HepG2 (cell line): ENCODE results near the gene ARFGAP1. TPM values are rescaled to one million over a fixed set of nuclear protein-coding genes. Genes with fewer than 3 reads are reported as not detected.
A peak's percentile ranks its signal among the peaks of the same experiment; 100 is the strongest.

Experiments used
- ASH2L ChIP-seq: fragments of 300-600, 200-600 bp; sonication (generic); IDR thresholded peaks from 2 replicates; pipeline ENCODE4 v1.7.0; 2017; ENCODE audit warnings: low read depth, mild to moderate bottlenecking, moderate library complexity, mixed read lengths, low read length; ENCODE audit not compliant: insufficient read length
- CBX2 ChIP-seq, 2 experiments: fragments of 200-600 bp in 1 of 2; sonication (generic); formaldehyde crosslinking in 1 of 2; IDR thresholded peaks; 2 replicates each; pipeline versions ENCODE4 v1.7.0 to v1.8.1; 2018 to 2022; ENCODE audit warnings: low read depth in 2 of 2, low read length in 1 of 2, mild to moderate bottlenecking in 1 of 2, missing genetic modification reagents in 1 of 2
- HCFC1 ChIP-seq: fragments of 150-350 bp; IDR thresholded peaks from 2 replicates; pipeline ENCODE4 v1.6.1; 2014; ENCODE audit warnings: low read depth, low read length
- HDAC1 ChIP-seq: sonication (generic); formaldehyde crosslinking; IDR thresholded peaks from 2 replicates; pipeline ENCODE4 v1.5.1; 2020; ENCODE audit warnings: mild to moderate bottlenecking, missing genetic modification reagents
- JUN ChIP-seq: sonication (generic); formaldehyde crosslinking; IDR thresholded peaks from 2 replicates; pipeline ENCODE4 v1.4.0; 2020; ENCODE audit warnings: mild to moderate bottlenecking, missing genetic modification reagents
- MEF2D ChIP-seq: sonication (generic); formaldehyde crosslinking; IDR thresholded peaks from 2 replicates; pipeline ENCODE4 v1.5.1; 2020; ENCODE audit warnings: mild to moderate bottlenecking, missing genetic modification reagents
- PHF21A ChIP-seq: sonication (generic); formaldehyde crosslinking; IDR thresholded peaks from 2 replicates; pipeline ENCODE4 v1.5.0; 2020; ENCODE audit warnings: mild to moderate bottlenecking, missing genetic modification reagents
- RXRA ChIP-seq: sonication (generic); formaldehyde crosslinking; IDR thresholded peaks from 2 replicates; pipeline ENCODE4 v1.5.1; 2020; ENCODE audit warnings: missing genetic modification reagents
- SMAD3 ChIP-seq: sonication (generic); formaldehyde crosslinking; IDR thresholded peaks from 2 replicates; pipeline ENCODE4 v1.4.0; 2020; ENCODE audit warnings: missing genetic modification reagents
- ZMYM4 ChIP-seq: sonication (generic); formaldehyde crosslinking; IDR thresholded peaks from 2 replicates; pipeline ENCODE4 v1.8.1; 2023; ENCODE audit warnings: mild to moderate bottlenecking, missing genetic modification reagents
- ZNF138 ChIP-seq: sonication (generic); formaldehyde crosslinking; IDR thresholded peaks from 2 replicates; pipeline ENCODE4 v1.5.0; 2020; ENCODE audit warnings: mild to moderate bottlenecking, low read depth, missing genetic modification reagents
- ZNF224 ChIP-seq: sonication (generic); formaldehyde crosslinking; IDR thresholded peaks from 2 replicates; pipeline ENCODE4 v1.5.0; 2020; ENCODE audit warnings: mild to moderate bottlenecking, missing genetic modification reagents
- ZNF253 ChIP-seq: sonication (generic); formaldehyde crosslinking; IDR thresholded peaks from 2 replicates; pipeline ENCODE4 v1.8.0; 2022; ENCODE audit warnings: mild to moderate bottlenecking, missing genetic modification reagents, borderline replicate concordance
- ZNF256 ChIP-seq: sonication (generic); formaldehyde crosslinking; conservative IDR thresholded peaks from 2 replicates; pipeline ENCODE4 v1.4.0; 2020; ENCODE audit warnings: missing genetic modification reagents
- ZNF264 ChIP-seq: sonication (generic); formaldehyde crosslinking; IDR thresholded peaks from 2 replicates; pipeline ENCODE4 v1.4.0; 2020; ENCODE audit warnings: missing genetic modification reagents
- ZNF446 ChIP-seq: sonication (generic); formaldehyde crosslinking; IDR thresholded peaks from 2 replicates; pipeline ENCODE4 v1.5.0; 2020; ENCODE audit warnings: mild to moderate bottlenecking, missing genetic modification reagents
- ZNF570 ChIP-seq: sonication (generic); formaldehyde crosslinking; IDR thresholded peaks from 2 replicates; pipeline ENCODE4 v1.4.0; 2020; ENCODE audit warnings: mild to moderate bottlenecking, missing genetic modification reagents, borderline replicate concordance
- ZNF629 ChIP-seq: sonication (generic); formaldehyde crosslinking; conservative IDR thresholded peaks from 2 replicates; pipeline ENCODE4 v1.5.0; 2020; ENCODE audit warnings: missing genetic modification reagents
- ZNF780A ChIP-seq: sonication (generic); formaldehyde crosslinking; IDR thresholded peaks from 2 replicates; pipeline ENCODE4 v1.8.0; 2022; ENCODE audit warnings: mild to moderate bottlenecking, missing genetic modification reagents, moderate library complexity
- ZNF850 ChIP-seq: sonication (generic); formaldehyde crosslinking; conservative IDR thresholded peaks from 2 replicates; pipeline ENCODE4 v1.9.0; 2021; ENCODE audit warnings: mild to moderate bottlenecking, missing genetic modification reagents
- polyA plus RNA-seq, 8 experiments: library from polyadenylated mRNA; depleted of rRNA in 3 of 8; stranded (reverse) in 7 of 8; unstranded in 1 of 8; fragments of >200 nt; fragmentation: Illumina TruSeq in 4 of 8; extraction: Trizol in 4 of 8; gene quantifications; 2 replicates each; pipeline versions ENCODE4 v1.2.1 to v1.2.3, GENCODE V29; 2011 to 2016; ENCODE audit warnings: low read depth in 4 of 8, missing spikeins in 1 of 8, mixed read lengths in 1 of 8; ENCODE audit not compliant: insufficient read depth in 1 of 8
- total RNA-seq, 5 experiments: library from RNA; depleted of rRNA; stranded (reverse); fragments of >200 nt; fragmentation: Illumina TruSeq; extraction: Trizol; gene quantifications; 2 replicates each; pipeline ENCODE4 v1.2.3, GENCODE V29; 2016; ENCODE audit warnings: low read depth in 1 of 5
- TF ChIP-seq, protein P1 (sequence below): sonication (generic); formaldehyde crosslinking; IDR thresholded peaks from 2 replicates; pipeline ENCODE4 v1.4.0; 2020; ENCODE audit warnings: mild to moderate bottlenecking, low read depth, missing genetic modification reagents
- TF ChIP-seq, protein P2 (sequence below): sonication (generic); formaldehyde crosslinking; IDR thresholded peaks from 2 replicates; pipeline ENCODE4 v1.4.0; 2020; ENCODE audit warnings: missing genetic modification reagents
- TF ChIP-seq, protein P3 (sequence below): sonication (generic); formaldehyde crosslinking; IDR thresholded peaks from 2 replicates; pipeline ENCODE4 v1.4.0; 2020; ENCODE audit warnings: low read depth, mild to moderate bottlenecking, missing genetic modification reagents
- TF ChIP-seq, protein P4 (sequence below): sonication (generic); formaldehyde crosslinking; IDR thresholded peaks from 2 replicates; pipeline ENCODE4 v1.5.0; 2020; ENCODE audit warnings: mild to moderate bottlenecking, missing genetic modification reagents

Gene ARFGAP1
- total and polyA plus RNA-seq, 2 of the 13 experiments (the other 11 are each of a cell fraction or from before 2014, with no cell fraction given) = 132 TPM

DNA sequence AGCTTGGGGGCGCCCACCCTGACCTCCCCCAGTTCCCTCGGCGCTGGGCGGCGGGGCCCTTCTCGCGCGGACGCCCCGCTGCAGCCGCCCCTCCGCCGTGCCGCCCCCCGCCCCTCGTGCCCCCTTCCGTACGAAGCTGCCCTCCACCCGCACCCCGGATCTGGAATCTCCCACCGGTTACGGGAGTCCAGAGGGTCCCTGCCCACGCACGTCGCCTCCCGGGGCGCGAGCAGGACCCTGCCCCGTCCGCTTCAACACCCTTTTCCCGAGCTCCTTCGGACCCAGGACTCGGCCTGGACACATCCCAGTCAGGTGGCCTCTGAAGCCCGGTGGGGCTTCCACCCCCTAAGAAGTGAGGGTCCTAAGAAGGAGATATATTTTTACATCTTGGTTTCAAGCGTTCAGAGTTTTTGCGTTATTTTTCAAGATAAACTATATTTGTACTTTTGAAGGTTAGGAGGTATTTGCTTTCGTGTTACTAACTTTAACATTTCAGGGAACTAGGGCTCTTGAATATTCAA, 506 bp downstream of the ARFGAP1 start (continued):
- TF ChIP-seq HCFC1 (no peak), RXRA (CRISPR knock-in tag) (no peak), HDAC1 (CRISPR knock-in tag) (no peak), ZNF780A (CRISPR knock-in tag) (no peak), SMAD3 (no peak), ZNF570 (CRISPR knock-in tag) (0 out of 2 replicates have a peak, but pooled peaks have one; percentile 66), ZMYM4 (CRISPR knock-in tag) (0 out of 2 replicates have a peak, but pooled peaks have one; percentile 0), CBX2 (IDR thresholded peaks at IDR 0.05; ENCODE audit: low read depth, low read length) (no peak), CBX2 (CRISPR knock-in tag; IDR thresholded peaks at IDR 0.05; ENCODE audit: low read depth) (no peak), ZNF264 (CRISPR knock-in tag) (0 out of 2 replicates have a peak, but pooled peaks have one; percentile 7), ZNF446 (0 out of 2 replicates have a peak, but pooled peaks have one; percentile 31), ZNF224 (CRISPR knock-in tag) (0 out of 2 replicates have a peak, but pooled peaks have one; percentile 63), ZNF850 (CRISPR knock-in tag) (no peak), ZNF253 (CRISPR knock-in tag) (no peak), ASH2L (peak; percentile 40), JUN (CRISPR knock-in tag) (0 out of 2 replicates have a peak, but pooled peaks have one; percentile 10), MEF2D (0 out of 2 replicates have a peak, but pooled peaks have one; percentile 14), PHF21A (CRISPR knock-in tag) (0 out of 2 replicates have a peak, but pooled peaks have one; percentile 2), ZNF629 (no peak), ZNF138 (CRISPR knock-in tag) (0 out of 2 replicates have a peak, but pooled peaks have one; percentile 7), ZNF256 (CRISPR knock-in tag) (no peak)
- TF ChIP-seq, protein P1, sequence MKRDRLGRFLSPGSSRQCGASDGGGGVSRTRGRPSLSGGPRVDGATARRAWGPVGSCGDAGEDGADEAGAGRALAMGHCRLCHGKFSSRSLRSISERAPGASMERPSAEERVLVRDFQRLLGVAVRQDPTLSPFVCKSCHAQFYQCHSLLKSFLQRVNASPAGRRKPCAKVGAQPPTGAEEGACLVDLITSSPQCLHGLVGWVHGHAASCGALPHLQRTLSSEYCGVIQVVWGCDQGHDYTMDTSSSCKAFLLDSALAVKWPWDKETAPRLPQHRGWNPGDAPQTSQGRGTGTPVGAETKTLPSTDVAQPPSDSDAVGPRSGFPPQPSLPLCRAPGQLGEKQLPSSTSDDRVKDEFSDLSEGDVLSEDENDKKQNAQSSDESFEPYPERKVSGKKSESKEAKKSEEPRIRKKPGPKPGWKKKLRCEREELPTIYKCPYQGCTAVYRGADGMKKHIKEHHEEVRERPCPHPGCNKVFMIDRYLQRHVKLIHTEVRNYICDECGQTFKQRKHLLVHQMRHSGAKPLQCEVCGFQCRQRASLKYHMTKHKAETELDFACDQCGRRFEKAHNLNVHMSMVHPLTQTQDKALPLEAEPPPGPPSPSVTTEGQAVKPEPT (CRISPR knock-in tag) = 0 out of 2 replicates have a peak, but pooled peaks have one; percentile 13
- TF ChIP-seq, protein P2, sequence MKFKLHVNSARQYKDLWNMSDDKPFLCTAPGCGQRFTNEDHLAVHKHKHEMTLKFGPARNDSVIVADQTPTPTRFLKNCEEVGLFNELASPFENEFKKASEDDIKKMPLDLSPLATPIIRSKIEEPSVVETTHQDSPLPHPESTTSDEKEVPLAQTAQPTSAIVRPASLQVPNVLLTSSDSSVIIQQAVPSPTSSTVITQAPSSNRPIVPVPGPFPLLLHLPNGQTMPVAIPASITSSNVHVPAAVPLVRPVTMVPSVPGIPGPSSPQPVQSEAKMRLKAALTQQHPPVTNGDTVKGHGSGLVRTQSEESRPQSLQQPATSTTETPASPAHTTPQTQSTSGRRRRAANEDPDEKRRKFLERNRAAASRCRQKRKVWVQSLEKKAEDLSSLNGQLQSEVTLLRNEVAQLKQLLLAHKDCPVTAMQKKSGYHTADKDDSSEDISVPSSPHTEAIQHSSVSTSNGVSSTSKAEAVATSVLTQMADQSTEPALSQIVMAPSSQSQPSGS (CRISPR knock-in tag) = no peak
- TF ChIP-seq, protein P3, sequence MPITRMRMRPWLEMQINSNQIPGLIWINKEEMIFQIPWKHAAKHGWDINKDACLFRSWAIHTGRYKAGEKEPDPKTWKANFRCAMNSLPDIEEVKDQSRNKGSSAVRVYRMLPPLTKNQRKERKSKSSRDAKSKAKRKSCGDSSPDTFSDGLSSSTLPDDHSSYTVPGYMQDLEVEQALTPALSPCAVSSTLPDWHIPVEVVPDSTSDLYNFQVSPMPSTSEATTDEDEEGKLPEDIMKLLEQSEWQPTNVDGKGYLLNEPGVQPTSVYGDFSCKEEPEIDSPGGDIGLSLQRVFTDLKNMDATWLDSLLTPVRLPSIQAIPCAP (CRISPR knock-in tag) = 0 out of 2 replicates have a peak, but pooled peaks have one; percentile 11
- TF ChIP-seq, protein P4, sequence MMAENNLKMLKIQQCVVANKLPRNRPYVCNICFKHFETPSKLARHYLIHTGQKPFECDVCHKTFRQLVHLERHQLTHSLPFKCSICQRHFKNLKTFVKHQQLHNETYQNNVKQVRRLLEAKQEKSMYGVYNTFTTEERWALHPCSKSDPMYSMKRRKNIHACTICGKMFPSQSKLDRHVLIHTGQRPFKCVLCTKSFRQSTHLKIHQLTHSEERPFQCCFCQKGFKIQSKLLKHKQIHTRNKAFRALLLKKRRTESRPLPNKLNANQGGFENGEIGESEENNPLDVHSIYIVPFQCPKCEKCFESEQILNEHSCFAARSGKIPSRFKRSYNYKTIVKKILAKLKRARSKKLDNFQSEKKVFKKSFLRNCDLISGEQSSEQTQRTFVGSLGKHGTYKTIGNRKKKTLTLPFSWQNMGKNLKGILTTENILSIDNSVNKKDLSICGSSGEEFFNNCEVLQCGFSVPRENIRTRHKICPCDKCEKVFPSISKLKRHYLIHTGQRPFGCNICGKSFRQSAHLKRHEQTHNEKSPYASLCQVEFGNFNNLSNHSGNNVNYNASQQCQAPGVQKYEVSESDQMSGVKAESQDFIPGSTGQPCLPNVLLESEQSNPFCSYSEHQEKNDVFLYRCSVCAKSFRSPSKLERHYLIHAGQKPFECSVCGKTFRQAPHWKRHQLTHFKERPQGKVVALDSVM (CRISPR knock-in tag) = peak; percentile 11; the same call in 1 of the 2 replicates
